22Rv1 (cell line): Measurements from ENCODE around the gene RASSF4.

Experiments
- ZFX ChIP-seq: fragments of 450-650 bp; IDR thresholded peaks from 2 replicates; pipeline ENCODE4 v1.6.1; 2017; ENCODE audit warnings: antibody characterized with exemption, borderline replicate concordance
- TF ChIP-seq, protein P1 (sequence below): fragments of 450-650 bp; IDR thresholded peaks from 2 replicates; pipeline ENCODE4 v1.5.1; 2017; ENCODE audit warnings: mild to moderate bottlenecking

DNA sequence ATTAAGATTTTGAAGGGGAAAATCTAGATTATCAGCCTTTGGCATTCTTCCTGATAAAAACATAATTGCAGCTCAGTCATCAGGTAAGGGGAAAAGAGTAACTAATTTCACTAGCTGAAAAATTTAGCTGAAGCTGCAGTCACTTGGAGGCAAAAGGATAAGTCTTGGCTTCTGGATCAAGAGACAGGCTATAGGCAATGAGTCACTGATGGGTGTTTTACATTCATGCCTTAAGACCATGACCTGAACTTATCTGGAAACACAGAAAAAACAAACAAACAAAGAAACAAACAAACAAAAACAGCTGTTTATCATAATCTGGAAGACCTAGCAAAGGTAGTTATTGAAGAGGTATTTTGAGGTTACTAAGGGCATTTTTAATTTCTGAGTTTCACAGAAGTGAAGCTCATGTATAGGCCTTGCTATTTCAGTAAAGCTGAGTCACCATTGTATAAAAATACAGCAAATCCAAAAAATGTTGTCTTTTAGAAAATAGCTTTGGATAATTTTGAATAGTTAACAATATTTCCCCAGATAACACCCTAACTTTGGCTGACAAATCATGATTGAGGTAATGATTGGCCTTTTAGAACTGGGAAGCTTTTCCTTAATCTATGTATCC is 81.4 kb downstream of the RASSF4 start:
- TF ChIP-seq, protein P1, sequence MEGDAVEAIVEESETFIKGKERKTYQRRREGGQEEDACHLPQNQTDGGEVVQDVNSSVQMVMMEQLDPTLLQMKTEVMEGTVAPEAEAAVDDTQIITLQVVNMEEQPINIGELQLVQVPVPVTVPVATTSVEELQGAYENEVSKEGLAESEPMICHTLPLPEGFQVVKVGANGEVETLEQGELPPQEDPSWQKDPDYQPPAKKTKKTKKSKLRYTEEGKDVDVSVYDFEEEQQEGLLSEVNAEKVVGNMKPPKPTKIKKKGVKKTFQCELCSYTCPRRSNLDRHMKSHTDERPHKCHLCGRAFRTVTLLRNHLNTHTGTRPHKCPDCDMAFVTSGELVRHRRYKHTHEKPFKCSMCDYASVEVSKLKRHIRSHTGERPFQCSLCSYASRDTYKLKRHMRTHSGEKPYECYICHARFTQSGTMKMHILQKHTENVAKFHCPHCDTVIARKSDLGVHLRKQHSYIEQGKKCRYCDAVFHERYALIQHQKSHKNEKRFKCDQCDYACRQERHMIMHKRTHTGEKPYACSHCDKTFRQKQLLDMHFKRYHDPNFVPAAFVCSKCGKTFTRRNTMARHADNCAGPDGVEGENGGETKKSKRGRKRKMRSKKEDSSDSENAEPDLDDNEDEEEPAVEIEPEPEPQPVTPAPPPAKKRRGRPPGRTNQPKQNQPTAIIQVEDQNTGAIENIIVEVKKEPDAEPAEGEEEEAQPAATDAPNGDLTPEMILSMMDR: no peak
- no peak for TF ChIP-seq ZFX
